GM18498 (cell line): Measurements from ENCODE around the gene ANKLE1.
A peak's percentile ranks its signal among the peaks of the same experiment; 100 is the strongest.

Source experiments
- ATAC-seq: cut with Tn5 transposase; IDR thresholded peaks from one replicate; pipeline ENCODE4 v1.9.1; 2021; ENCODE audit warnings: mild to moderate bottlenecking, moderate library complexity; ENCODE audit not compliant: unreplicated experiment

Gene ANKLE1

GRCh38 chr19:17281391-17282304 is at the start of gene ANKLE1:
Gene ANKLE1, plus strand, starts transcription at chr19:17281901. Its CDS starts 20 bp downstream, at chr19:17281921.
- ATAC-seq = peak; percentile 32

GRCh38 chr19:17232258-17232657 is 49.4 kb upstream of the ANKLE1 start:
- ATAC-seq = no peak

- ATAC-seq = no peak
Measured at GRCh38 chr19:17234911-17235299, 46.8 kb upstream of the ANKLE1 start.

- no peak for ATAC-seq
Measured at GRCh38 chr19:17235300-17235970, 46.3 kb upstream of the ANKLE1 start.

- ATAC-seq = no peak
Measured at GRCh38 chr19:17235971-17236777, 45.5 kb upstream of the ANKLE1 start.

DNA sequence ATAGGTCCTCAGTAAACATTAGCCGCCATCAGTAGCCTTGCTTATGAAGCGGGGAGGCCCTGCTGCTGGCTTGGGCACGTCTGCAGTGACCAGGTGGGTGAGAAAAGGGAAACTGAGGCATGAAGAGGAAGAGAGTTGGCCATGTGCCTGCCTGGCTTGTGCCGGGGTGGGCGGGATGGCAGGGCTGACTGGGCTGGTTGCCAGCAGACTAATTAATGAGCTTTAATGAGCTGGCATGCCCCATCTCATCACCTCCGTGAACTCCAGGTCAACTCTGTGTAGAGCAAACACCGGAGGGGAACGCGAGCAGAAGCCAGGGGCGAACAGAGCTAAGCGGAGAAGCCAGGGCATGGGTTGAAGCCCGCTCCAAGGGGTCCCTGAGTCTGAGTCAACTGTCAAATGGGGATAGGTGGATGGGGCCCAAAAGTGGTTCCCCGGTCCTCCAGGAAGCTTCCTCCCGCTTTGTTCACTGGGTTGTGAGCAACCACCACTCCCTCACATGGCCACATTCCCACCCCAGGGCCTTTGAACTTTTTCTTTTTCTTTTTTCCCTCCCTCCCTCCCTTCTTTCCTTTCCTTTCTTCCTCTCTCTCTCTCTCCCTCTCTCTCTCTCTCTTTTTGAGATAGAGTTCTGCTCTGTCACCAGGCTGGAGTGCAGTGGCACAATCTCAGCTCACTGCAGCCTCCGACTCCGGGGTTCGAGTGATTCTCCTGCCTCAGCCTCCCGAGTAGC is 44.7 kb upstream of the ANKLE1 start:
- ATAC-seq = no peak

DNA sequence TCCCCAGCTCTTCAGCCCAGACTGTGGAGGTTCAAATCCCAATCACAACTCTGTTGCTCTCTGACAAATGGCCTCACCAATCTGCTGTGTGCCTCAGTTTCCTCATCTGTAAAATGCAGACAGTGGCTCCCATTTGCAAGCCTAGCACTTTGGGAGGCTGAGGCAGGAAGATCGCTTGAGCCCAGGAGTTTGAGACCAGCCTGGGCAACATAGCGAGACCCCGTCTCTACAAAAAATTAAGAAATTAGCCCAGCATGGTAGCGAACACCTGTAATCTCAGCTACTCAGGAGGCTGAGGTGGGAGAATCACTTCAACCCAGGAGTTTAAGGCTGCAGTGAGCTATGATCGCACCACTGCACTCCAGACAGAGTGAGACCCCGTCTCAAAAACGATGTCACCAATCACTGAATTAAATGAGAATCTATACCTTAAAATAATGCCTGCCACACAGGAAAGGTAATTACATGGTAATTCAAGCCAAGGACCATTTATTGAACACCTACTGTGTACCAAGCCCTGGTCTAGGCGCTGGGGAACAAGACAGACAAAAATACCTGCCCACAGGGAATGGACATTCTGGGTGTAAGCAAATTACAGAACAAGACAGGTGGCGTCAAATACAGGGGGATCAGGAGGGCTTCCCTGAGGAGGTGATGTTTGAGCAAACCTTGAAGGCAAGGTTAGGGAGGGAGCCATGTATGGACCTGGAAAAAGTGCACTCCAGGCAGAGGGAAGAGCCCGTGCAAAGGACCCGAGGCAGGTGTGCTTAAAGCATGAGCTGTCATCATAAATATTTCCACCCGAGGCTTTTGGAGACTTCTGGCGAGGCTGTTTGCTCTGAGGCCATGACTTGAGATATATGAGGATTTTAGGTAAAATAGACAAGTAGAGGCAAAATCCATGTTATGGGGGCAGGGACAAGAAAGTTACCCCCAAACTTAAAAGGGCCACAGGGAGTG is 43.7 kb upstream of the ANKLE1 start:
- no peak for ATAC-seq

DNA sequence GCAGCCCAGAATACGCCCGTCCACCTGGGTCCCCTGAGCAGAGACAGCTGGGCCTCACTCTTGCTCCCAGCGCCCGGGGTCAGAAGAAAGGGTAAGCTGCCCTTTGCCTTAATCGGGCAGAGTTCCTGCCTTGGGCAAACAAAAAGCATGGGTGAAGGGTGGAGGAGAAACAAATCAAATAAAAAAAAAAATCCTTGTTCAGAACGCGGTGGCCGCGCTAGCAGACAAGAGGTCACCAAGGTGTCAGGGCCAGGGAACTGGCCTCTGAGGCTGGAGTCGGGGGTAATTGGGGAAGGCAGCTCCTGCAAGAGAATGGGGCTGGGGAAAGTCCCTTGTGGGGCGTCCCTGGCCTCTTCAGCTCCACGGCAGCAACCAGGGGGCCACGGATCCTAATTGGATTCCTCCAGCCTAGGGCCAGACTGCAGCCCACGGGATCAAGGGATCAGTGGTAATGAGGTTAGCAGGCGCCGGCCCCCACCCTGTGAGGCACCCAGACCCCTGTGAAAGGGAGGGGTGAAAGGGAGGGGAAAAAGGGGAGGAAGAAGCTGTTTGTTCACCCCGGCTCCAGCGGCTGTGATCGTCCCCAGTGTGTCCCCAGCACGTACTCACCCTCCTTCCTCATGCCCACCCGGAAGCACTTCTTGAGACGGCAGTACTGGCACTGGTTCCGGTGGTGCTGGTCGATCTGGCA is 41.5 kb upstream of the ANKLE1 start:
- ATAC-seq = no peak

DNA sequence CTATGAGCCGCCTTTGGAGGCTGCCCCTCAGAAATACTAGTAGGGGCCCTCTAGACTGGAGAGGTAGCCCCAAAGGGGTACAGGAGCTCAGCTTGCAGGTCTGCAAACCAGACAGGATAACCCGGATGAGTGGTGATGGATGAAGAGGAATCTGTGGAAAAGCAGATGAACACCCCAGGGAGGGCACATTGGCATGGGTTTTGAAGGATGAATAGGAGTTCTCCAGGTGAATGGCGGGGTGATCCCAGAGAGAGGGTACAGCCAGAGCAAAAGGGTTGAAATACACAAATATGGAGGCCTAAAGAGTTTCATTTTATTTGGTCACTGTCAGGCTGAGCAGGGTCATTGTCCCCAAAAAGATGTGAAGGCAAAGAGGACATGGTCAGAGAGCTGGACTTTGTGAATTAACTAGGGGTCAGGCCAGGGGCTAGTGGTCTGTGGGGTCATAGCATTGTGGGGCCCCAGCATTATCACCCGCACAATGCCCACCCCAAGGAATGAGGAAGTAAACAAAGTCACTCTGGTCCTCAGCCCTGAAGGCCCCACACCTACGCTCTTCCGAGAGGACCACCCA is 40.8 kb upstream of the ANKLE1 start:
- ATAC-seq = no peak

GRCh38 chr19:17242431-17243208 is 39.1 kb upstream of the ANKLE1 start:
- no peak for ATAC-seq

- ATAC-seq = no peak
Measured at GRCh38 chr19:17243211-17243829, 38.4 kb upstream of the ANKLE1 start.

- no peak for ATAC-seq
Measured at GRCh38 chr19:17243830-17244617, 37.7 kb upstream of the ANKLE1 start.

- ATAC-seq = no peak
Measured at GRCh38 chr19:17244618-17245534, 36.8 kb upstream of the ANKLE1 start.

DNA sequence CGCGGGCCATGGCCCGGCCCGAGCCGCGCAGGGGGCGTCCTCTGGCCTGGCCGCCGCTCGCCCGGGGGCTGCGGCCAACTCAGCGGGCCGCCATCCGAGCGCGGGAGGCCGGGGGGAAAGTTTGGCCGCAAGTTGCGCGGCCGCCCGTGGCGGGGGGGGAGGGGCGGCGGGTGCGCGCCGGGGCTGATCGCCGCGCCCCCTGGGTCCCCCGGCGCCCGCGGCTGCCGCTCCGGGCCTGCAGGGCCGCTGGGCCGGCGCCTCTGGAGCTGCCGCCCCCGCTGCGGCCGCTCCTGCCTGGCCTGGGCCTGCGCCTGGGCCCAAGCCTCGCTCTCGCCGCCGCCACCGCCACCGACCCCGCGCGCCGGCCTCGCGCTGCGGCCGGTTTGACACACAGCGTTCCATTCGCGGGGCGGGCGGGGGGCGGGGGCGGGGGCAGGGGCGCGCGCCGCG is 36.1 kb upstream of the ANKLE1 start, which contains the start of gene NR2F6:
Gene NR2F6, minus strand, starts transcription at position 385 of the 450 bp plus-strand sequence. CDS start 699 bp downstream, outside the sequence.
- ATAC-seq = peak; percentile 25
